HepG2 (cell line): ENCODE results near the gene FAM174C. TPM values are rescaled to one million over a fixed set of nuclear protein-coding genes. Genes with fewer than 3 reads are reported as not detected.

ENCODE experiments used
- ARID4A ChIP-seq: sonication (generic); formaldehyde crosslinking; IDR thresholded peaks from 2 replicates; pipeline ENCODE4 v1.5.0; 2020; ENCODE audit warnings: mild to moderate bottlenecking, missing genetic modification reagents, borderline replicate concordance
- CENPBD1 ChIP-seq: sonication (generic); formaldehyde crosslinking; IDR thresholded peaks from 2 replicates; pipeline ENCODE4 v1.8.0; 2022; ENCODE audit warnings: missing genetic modification reagents, low read depth, mild to moderate bottlenecking, borderline replicate concordance
- DMAP1 ChIP-seq: IDR thresholded peaks from 2 replicates; pipeline ENCODE4 v1.6.1; 2016
- KDM3A ChIP-seq: IDR thresholded peaks from 2 replicates; pipeline ENCODE4 v1.6.1; 2018; ENCODE audit warnings: low read depth, missing compliant biosample characterization
- KDM5A ChIP-seq: fragments of 200-600 bp; sonication (generic); IDR thresholded peaks from 2 replicates; pipeline ENCODE4 v1.7.0; 2018; ENCODE audit warnings: antibody characterized with exemption, mild to moderate bottlenecking, low read length, borderline replicate concordance
- PITX1 ChIP-seq: sonication (generic); formaldehyde crosslinking; IDR thresholded peaks from 2 replicates; pipeline ENCODE4 v1.5.1; 2020; ENCODE audit warnings: mild to moderate bottlenecking, missing genetic modification reagents
- POGZ ChIP-seq: sonication (generic); formaldehyde crosslinking; IDR thresholded peaks from 2 replicates; pipeline ENCODE4 v1.4.0; 2020; ENCODE audit warnings: mild to moderate bottlenecking, missing genetic modification reagents
- POLR2A ChIP-seq, 2 experiments: IDR thresholded peaks; 2 replicates each; pipeline ENCODE4 v1.6.1; 2011; ENCODE audit warnings: low read depth in 2 of 2, low read length in 2 of 2, mild to moderate bottlenecking in 1 of 2, moderate library complexity in 1 of 2; ENCODE audit not compliant: insufficient read depth in 1 of 2
- RXRB ChIP-seq: IDR thresholded peaks from 2 replicates; pipeline ENCODE4 v1.6.1; 2016; ENCODE audit warnings: borderline replicate concordance, missing genetic modification reagents, missing compliant biosample characterization
- SALL2 ChIP-seq: sonication (generic); formaldehyde crosslinking; IDR thresholded peaks from 2 replicates; pipeline ENCODE4 v1.8.1; 2023; ENCODE audit warnings: mild to moderate bottlenecking, missing genetic modification reagents, inconsistent platforms
- SRF ChIP-seq: IDR thresholded peaks from 2 replicates; pipeline ENCODE4 v1.6.1; 2011; ENCODE audit warnings: mild to moderate bottlenecking, low read depth, low read length, moderate library complexity
- STAT6 ChIP-seq: sonication (generic); formaldehyde crosslinking; IDR thresholded peaks from 2 replicates; pipeline ENCODE4 v1.4.0; 2020; ENCODE audit warnings: missing genetic modification reagents, mild to moderate bottlenecking, borderline replicate concordance
- TARDBP ChIP-seq: sonication (generic); formaldehyde crosslinking; IDR thresholded peaks from 2 replicates; pipeline ENCODE4 v1.8.0; 2022; ENCODE audit warnings: mild to moderate bottlenecking, missing genetic modification reagents
- THAP11 ChIP-seq: IDR thresholded peaks from 2 replicates; pipeline ENCODE4 v1.6.1; 2016; ENCODE audit warnings: missing biosample characterization, missing genetic modification reagents
- ZBTB4 ChIP-seq: sonication (generic); formaldehyde crosslinking; IDR thresholded peaks from 2 replicates; pipeline ENCODE4 v1.4.0; 2020; ENCODE audit warnings: missing genetic modification reagents, mild to moderate bottlenecking, borderline replicate concordance
- ZNF335 ChIP-seq: sonication (generic); formaldehyde crosslinking; IDR thresholded peaks from 2 replicates; pipeline ENCODE4 v1.4.0; 2020; ENCODE audit warnings: missing genetic modification reagents
- ZNF556 ChIP-seq: sonication (generic); formaldehyde crosslinking; IDR thresholded peaks from 2 replicates; pipeline ENCODE4 v1.4.0; 2020; ENCODE audit warnings: mild to moderate bottlenecking, missing genetic modification reagents, borderline replicate concordance
- polyA plus RNA-seq, 8 experiments: library from polyadenylated mRNA; depleted of rRNA in 3 of 8; stranded (reverse) in 7 of 8; unstranded in 1 of 8; fragments of >200 nt; fragmentation: Illumina TruSeq in 4 of 8; extraction: Trizol in 4 of 8; gene quantifications; 2 replicates each; pipeline versions ENCODE4 v1.2.1 to v1.2.3, GENCODE V29; 2011 to 2016; ENCODE audit warnings: low read depth in 4 of 8, missing spikeins in 1 of 8, mixed read lengths in 1 of 8; ENCODE audit not compliant: insufficient read depth in 1 of 8
- total RNA-seq, 5 experiments: library from RNA; depleted of rRNA; stranded (reverse); fragments of >200 nt; fragmentation: Illumina TruSeq; extraction: Trizol; gene quantifications; 2 replicates each; pipeline ENCODE4 v1.2.3, GENCODE V29; 2016; ENCODE audit warnings: low read depth in 1 of 5
- TF ChIP-seq, protein P1 (sequence below): sonication (generic); formaldehyde crosslinking; IDR thresholded peaks from 2 replicates; pipeline ENCODE4 v1.5.0; 2020; ENCODE audit warnings: missing genetic modification reagents, mild to moderate bottlenecking, borderline replicate concordance

The FAM174C gene
- total and polyA plus RNA-seq, 2 of the 13 experiments (the other 11 are each of a cell fraction or from before 2014, with no cell fraction given) = 19.5 to 31.3 TPM

GRCh38 chr19:1241417-1242095 lies 33.8 kb upstream of the FAM174C start, which contains the start of gene ATP5F1D (continued):
- TF ChIP-seq ARID4A (CRISPR knock-in tag) (peak; percentile 92), THAP11 (CRISPR knock-in tag) (peak; percentile 98), ZNF335 (peak; percentile 98), CENPBD1 (CRISPR knock-in tag) (no peak), ZNF556 (CRISPR knock-in tag) (peak; percentile 18; the same call in 1 of the 2 replicates), ZBTB4 (CRISPR knock-in tag) (no peak), SRF (0 out of 2 replicates have a peak, but pooled peaks have one; percentile 20), PITX1 (CRISPR knock-in tag) (0 out of 2 replicates have a peak, but pooled peaks have one; percentile 33), POLR2A (IDR thresholded peaks at IDR 0.05; ENCODE audit: insufficient read depth in 1 of 2, low read depth in 2 of 2, low read length in 2 of 2) (peak in 1 of 2 experiments; percentile 46; a peak in 1 of 4 replicates), DMAP1 (CRISPR knock-in tag) (0 out of 2 replicates have a peak, but pooled peaks have one; percentile 26), RXRB (CRISPR knock-in tag) (no peak), TARDBP (0 out of 2 replicates have a peak, but pooled peaks have one; percentile 16), SALL2 (CRISPR knock-in tag) (peak; percentile 89), STAT6 (CRISPR knock-in tag) (no peak), POGZ (peak; percentile 53; the same call in 1 of the 2 replicates), KDM3A (CRISPR knock-in tag) (peak; percentile 25; the same call in 1 of the 2 replicates), KDM5A (peak; percentile 62; the same call in 1 of the 2 replicates)
- TF ChIP-seq, protein P1, sequence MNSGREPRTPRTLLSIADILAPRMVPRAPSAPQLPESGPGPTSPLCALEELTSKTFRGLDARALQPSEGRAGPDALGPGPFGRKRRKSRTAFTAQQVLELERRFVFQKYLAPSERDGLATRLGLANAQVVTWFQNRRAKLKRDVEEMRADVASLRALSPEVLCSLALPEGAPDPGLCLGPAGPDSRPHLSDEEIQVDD (CRISPR knock-in tag) = 0 out of 2 replicates have a peak, but pooled peaks have one; percentile 45
